ENCODE data around the gene ITPR2.

ITPR2 gene

GRCh38 chr12:26818636-26819035 lies 14.4 kb downstream of the ITPR2 start:
- no peak for DNase-seq

GRCh38 chr12:26818201-26818600 lies 14.8 kb downstream of the ITPR2 start:
- DNase-seq: no peak

GRCh38 chr12:26817183-26817591 lies 15.8 kb downstream of the ITPR2 start:
- DNase-seq: no peak

- DNase-seq: no peak
Observed at GRCh38 chr12:26813812-26814211, 19.2 kb downstream of the ITPR2 start.

- no peak for DNase-seq
Observed at GRCh38 chr12:26810330-26810729, 22.7 kb downstream of the ITPR2 start.

GRCh38 chr12:26809611-26810285 lies 23.2 kb downstream of the ITPR2 start:
- DNase-seq: no peak

- no peak for DNase-seq
Observed at GRCh38 chr12:26808766-26809476, 24.1 kb downstream of the ITPR2 start.

GRCh38 chr12:26807292-26807691 lies 25.7 kb downstream of the ITPR2 start:
- DNase-seq: no peak

GRCh38 chr12:26806556-26806955 lies 26.4 kb downstream of the ITPR2 start:
- DNase-seq: no peak

GRCh38 chr12:26805401-26805971 lies 27.5 kb downstream of the ITPR2 start:
- DNase-seq: no peak

- DNase-seq: no peak
Observed at GRCh38 chr12:26803552-26803951, 29.4 kb downstream of the ITPR2 start.

GRCh38 chr12:26801486-26801885 lies 31.5 kb downstream of the ITPR2 start:
- no peak for DNase-seq

- DNase-seq: no peak
Observed at GRCh38 chr12:26800858-26801257, 32.1 kb downstream of the ITPR2 start.

- DNase-seq: no peak
Observed at GRCh38 chr12:26800347-26800746, 32.6 kb downstream of the ITPR2 start.

GRCh38 chr12:26799741-26800140 lies 33.3 kb downstream of the ITPR2 start:
- no peak for DNase-seq

GRCh38 chr12:26798640-26799039 lies 34.4 kb downstream of the ITPR2 start:
- DNase-seq: no peak

GRCh38 chr12:26798023-26798422 lies 35.0 kb downstream of the ITPR2 start:
- DNase-seq: no peak

- DNase-seq: no peak
Observed at GRCh38 chr12:26795910-26796309, 37.1 kb downstream of the ITPR2 start.

GRCh38 chr12:26791301-26791791 lies 41.6 kb downstream of the ITPR2 start:
- no peak for DNase-seq

GRCh38 chr12:26790645-26790994 lies 42.4 kb downstream of the ITPR2 start:
- no peak for DNase-seq

GRCh38 chr12:26789731-26790644 lies 43.0 kb downstream of the ITPR2 start:
- DNase-seq: no peak

GRCh38 chr12:26786865-26787514 lies 46.0 kb downstream of the ITPR2 start:
- DNase-seq: no peak

GRCh38 chr12:26786491-26786864 lies 46.5 kb downstream of the ITPR2 start:
- DNase-seq: no peak
